Measurements from ENCODE around the gene VDR.
"Not testable (repeated sequence)": the region's sequence is repeated elsewhere in the genome, so short reads cannot be mapped to it uniquely, and the experiment has no call there.

Gene VDR

GRCh38 chr12:47823422-47824086 is 81.2 kb downstream of the VDR start:
- no peak for DNase-seq

- DNase-seq: no peak
Measured at GRCh38 chr12:47822863-47823262, 81.9 kb downstream of the VDR start.

GRCh38 chr12:47822401-47822800 is 82.4 kb downstream of the VDR start:
- DNase-seq: no peak

- DNase-seq: no peak
Measured at GRCh38 chr12:47821346-47821706, 83.5 kb downstream of the VDR start.

GRCh38 chr12:47820631-47821345 is 84.0 kb downstream of the VDR start:
- no peak for DNase-seq

GRCh38 chr12:47819896-47820630 is 84.7 kb downstream of the VDR start, which contains the start of gene HDAC7:
Gene HDAC7 (minus strand): TSS chr12:47819903. CDS start chr12:47819785, 118 bp downstream.
- peak; percentile 65 for DNase-seq

- no peak for DNase-seq
Measured at GRCh38 chr12:47819138-47819895, 85.5 kb downstream of the VDR start.

GRCh38 chr12:47818467-47819137 is 86.2 kb downstream of the VDR start:
- no peak for DNase-seq

GRCh38 chr12:47818007-47818376 is 86.8 kb downstream of the VDR start:
- no peak for DNase-seq

GRCh38 chr12:47817272-47818006 is 87.4 kb downstream of the VDR start:
- DNase-seq: no peak

GRCh38 chr12:47816403-47817271 is 88.2 kb downstream of the VDR start:
- DNase-seq: no peak

GRCh38 chr12:47815447-47815846 is 89.3 kb downstream of the VDR start:
- not testable (repeated sequence) for DNase-seq

GRCh38 chr12:47814539-47815170 is 90.1 kb downstream of the VDR start:
- DNase-seq: no peak

GRCh38 chr12:47813511-47814196 is 91.1 kb downstream of the VDR start:
- no peak for DNase-seq

GRCh38 chr12:47812797-47813510 is 91.8 kb downstream of the VDR start:
- peak; percentile 62 for DNase-seq

GRCh38 chr12:47811581-47812484 is 93.0 kb downstream of the VDR start:
- DNase-seq: no peak

- no peak for DNase-seq
Measured at GRCh38 chr12:47811072-47811396, 93.8 kb downstream of the VDR start.

- not testable (repeated sequence) for DNase-seq
Measured at GRCh38 chr12:47809518-47809917, 95.3 kb downstream of the VDR start.

Data from NCI-H526 treated with DMSO at 0.1 percent for 48 hours (cell line).